ENCODE results near the gene GPR25. TPM values are rescaled to one million over a fixed set of nuclear protein-coding genes. Genes with fewer than 3 reads are reported as not detected.

Gene GPR25
- total RNA-seq, 4 donors from 2014 or later = 0.24 TPM; not detected in 3

DNA sequence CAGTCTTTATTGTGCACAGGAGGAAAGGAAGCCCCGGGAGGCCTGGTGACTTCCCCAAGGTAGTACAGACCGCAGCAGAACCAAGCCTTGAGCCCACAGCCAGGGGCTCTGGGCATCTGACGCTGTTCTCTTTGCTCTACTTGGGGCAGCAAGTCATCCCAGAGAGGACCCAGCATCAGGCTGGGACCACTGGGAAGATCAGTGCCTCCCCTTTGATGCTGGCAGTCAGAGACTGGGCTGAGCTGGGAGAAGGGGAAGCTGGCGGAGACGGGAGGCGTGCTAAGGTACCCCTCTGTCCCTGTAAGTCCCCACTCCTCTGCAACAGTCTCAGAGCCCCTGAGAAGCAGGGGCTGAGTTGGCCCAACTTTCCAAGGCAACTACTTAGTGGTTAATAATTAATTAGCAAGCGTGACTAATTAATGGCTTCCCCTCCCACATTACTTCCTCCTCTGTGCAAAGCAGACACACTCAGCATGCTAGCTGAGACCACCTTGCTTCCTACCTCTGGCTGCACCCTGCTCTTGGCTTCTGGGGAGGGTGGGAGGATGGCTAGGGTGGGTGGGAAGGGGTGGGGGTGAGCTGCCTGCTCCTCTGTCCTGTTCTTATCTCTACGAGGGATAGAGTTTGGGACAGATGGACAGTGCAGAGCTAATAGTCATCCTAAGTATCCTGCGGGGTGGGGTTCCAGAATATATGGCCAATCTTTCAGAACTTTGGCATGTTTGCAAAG is 23.2 kb downstream of the GPR25 start:
- in situ Hi-C loops (cut with MboI; ENCODE audit: low sequenced_read_pairs in 4 of 4) = no loop called here
- Histone ChIP-seq H3K9me3 (no peaks in the 10 kb centered on the region), H3K4me3 (no peak overlapping the region), H3K4me1 (peaks cover 0 to 7% of the 10 kb centered on the region in 2 donors), H3K36me3 (no peaks in the 10 kb centered on the region), H3K27ac (no peak overlapping the region), H3K27me3 (peaks cover 10 to 23% (median 18%) of the 10 kb centered on the region in 3 donors)
- DNase-seq (no peak), ATAC-seq (no peak)
- intact Hi-C loops (cut with DNase I; ENCODE audit: low total_unique reads) = no loop called here
- TF ChIP-seq, protein P1, sequence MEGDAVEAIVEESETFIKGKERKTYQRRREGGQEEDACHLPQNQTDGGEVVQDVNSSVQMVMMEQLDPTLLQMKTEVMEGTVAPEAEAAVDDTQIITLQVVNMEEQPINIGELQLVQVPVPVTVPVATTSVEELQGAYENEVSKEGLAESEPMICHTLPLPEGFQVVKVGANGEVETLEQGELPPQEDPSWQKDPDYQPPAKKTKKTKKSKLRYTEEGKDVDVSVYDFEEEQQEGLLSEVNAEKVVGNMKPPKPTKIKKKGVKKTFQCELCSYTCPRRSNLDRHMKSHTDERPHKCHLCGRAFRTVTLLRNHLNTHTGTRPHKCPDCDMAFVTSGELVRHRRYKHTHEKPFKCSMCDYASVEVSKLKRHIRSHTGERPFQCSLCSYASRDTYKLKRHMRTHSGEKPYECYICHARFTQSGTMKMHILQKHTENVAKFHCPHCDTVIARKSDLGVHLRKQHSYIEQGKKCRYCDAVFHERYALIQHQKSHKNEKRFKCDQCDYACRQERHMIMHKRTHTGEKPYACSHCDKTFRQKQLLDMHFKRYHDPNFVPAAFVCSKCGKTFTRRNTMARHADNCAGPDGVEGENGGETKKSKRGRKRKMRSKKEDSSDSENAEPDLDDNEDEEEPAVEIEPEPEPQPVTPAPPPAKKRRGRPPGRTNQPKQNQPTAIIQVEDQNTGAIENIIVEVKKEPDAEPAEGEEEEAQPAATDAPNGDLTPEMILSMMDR (IDR thresholded peaks at IDR 0.05 in 4 of 5, conservative IDR thresholded peaks at IDR 0.05 in 1 of 5) = no peak

DNA sequence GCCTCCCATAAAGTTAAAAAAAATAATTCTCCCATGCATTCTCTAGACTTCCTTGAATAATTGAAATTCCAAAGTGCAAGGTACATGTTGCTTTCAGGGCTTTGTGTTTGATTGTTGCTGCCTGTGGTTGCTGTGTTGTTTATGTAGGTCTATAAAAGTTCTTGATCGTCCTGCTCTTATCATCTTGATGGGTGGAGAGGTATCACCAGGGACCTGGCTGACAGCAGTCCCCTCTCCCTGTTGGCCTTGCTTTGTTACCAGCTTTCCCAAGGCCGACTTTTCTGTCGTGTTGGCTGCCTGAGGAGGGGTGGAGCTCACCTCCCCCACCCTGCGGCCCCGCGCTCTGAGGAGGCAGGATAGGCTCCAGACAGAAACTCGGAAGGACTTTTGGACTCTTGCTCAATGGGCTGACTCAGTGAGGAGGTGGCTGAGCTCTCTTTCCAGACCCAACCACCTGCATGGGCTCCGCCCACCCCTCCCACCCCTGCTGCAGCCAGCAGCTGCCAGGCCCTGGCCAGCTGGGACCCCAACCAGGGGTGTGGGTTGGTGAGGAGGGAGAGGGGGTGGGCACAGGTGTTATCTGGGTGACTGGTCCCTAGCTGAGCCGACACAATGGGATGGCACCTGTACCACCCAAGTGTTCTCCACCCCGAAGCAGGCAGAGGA is 23.9 kb downstream of the GPR25 start:
- Histone ChIP-seq H3K27ac (no peak overlapping the region), H3K9me3 (no peaks in the 10 kb centered on the region), H3K4me1 (peaks cover 0 to under 1% of the 10 kb centered on the region in 2 donors), H3K27me3 (peaks cover 5 to 16% (median 11%) of the 10 kb centered on the region in 3 donors), H3K36me3 (no peaks in the 10 kb centered on the region), H3K4me3 (no peak overlapping the region)
- intact Hi-C loops (cut with DNase I; ENCODE audit: low total_unique reads) = no loop called here
- DNase-seq = no peak
- ATAC-seq = no peak
- in situ Hi-C loops (cut with MboI; ENCODE audit: low sequenced_read_pairs in 4 of 4) = no loop called here
- TF ChIP-seq, protein P1 (IDR thresholded peaks at IDR 0.05 in 4 of 5, conservative IDR thresholded peaks at IDR 0.05 in 1 of 5) = no peak
- TF ChIP-seq POLR2A (IDR thresholded peaks at IDR 0.05) = no peak

DNA sequence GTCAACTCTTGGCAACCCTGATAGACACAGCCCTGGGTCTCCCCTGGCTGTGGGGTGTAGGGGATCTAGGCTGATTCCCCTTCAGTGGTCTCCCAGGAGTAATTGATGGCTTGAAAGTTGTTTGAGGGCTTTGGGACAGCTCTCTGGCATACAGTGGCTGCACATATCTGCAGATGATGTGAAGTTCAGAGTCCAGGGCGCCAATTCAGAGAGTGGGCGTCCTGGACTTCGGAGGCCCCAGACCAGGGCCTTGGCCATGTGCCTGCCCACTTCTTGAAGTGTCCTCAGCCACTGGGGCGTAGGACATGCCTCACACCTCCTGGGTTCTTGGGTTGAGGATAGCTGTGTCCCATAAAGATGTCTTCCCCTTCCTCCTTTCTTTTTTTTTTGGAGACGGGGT is 24.5 kb downstream of the GPR25 start:
- no peaks in the 10 kb centered on the region for H3K4me1 ChIP-seq
- in situ Hi-C loops (cut with MboI; ENCODE audit: low sequenced_read_pairs in 4 of 4) = no loop called here
- H3K27me3 ChIP-seq = peaks cover 0 to 10% (median 5%) of the 10 kb centered on the region in 3 donors
- H3K4me3 ChIP-seq = no peak overlapping the region
- ATAC-seq (no peak), DNase-seq (no peak)
- H3K36me3 ChIP-seq = no peaks in the 10 kb centered on the region
- H3K9me3 ChIP-seq = no peaks in the 10 kb centered on the region
- intact Hi-C loops (cut with DNase I; ENCODE audit: low total_unique reads) = no loop called here
- TF ChIP-seq, protein P1 (IDR thresholded peaks at IDR 0.05 in 4 of 5, conservative IDR thresholded peaks at IDR 0.05 in 1 of 5) = no peak
- no peak for TF ChIP-seq POLR2A (IDR thresholded peaks at IDR 0.05)
- no peak overlapping the region for H3K27ac ChIP-seq

DNA sequence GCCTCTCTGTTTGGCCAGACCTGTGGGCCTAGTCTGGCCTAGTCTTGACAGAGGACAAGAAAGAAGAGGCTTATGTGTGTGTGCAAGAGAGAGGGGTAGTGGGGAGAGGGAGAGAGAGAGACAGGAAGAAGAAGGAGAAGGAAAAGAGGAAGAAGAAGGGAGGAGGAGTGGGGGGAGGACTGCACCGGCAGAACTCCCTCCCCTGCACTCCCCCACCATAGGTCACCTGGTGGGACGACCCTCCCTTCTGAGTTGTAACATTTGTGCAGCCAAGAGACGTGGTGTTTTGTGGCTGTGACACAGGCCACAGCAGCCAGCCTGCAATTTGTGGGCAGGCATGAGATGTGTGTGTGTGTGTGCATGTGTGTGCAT is 26.2 kb downstream of the GPR25 start:
- intact Hi-C loops (cut with DNase I; ENCODE audit: low total_unique reads) = no loop called here
- no peaks in the 10 kb centered on the region for H3K9me3 ChIP-seq
- ATAC-seq (no peak), DNase-seq (no peak)
- no peak overlapping the region for H3K4me3 ChIP-seq
- H3K27ac ChIP-seq = no peak overlapping the region
- H3K27me3 ChIP-seq = no peaks in the 10 kb centered on the region
- in situ Hi-C loops (cut with MboI; ENCODE audit: low sequenced_read_pairs in 4 of 4) = no loop called here
- H3K4me1 ChIP-seq = no peaks in the 10 kb centered on the region
- no peak for TF ChIP-seq POLR2A (IDR thresholded peaks at IDR 0.05)
- no peaks in the 10 kb centered on the region for H3K36me3 ChIP-seq

DNA sequence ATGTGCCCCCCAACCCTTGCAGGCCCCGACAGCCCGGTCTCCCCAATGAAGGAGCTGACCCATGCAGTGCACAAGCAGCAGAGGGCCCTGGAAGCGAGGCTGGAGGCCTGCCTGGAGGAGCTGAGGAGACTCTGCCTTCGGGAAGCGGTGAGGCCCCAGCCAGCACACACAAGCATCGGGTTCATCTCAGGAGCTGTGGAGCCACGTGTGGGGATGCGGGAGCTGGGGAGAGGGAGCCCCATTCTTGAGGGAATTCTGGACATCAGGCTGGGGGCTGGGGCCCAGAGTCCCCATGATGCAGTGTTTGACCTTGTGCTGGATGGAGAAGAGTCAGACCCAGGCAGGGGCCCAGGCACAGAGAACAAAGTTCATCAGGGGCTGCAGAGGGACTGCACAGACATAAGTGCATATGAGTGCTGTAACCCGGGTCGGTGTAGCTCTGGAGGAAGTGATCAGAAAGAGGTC is 26.7 kb downstream of the GPR25 start:
- no peak overlapping the region for H3K27ac ChIP-seq
- in situ Hi-C loops (cut with MboI; ENCODE audit: low sequenced_read_pairs in 4 of 4) = no loop called here
- TF ChIP-seq POLR2A (IDR thresholded peaks at IDR 0.05) = no peak
- TF ChIP-seq, protein P1 (IDR thresholded peaks at IDR 0.05 in 4 of 5, conservative IDR thresholded peaks at IDR 0.05 in 1 of 5) = no peak
- H3K4me1 ChIP-seq = no peaks in the 10 kb centered on the region
- ATAC-seq = no peak
- H3K9me3 ChIP-seq = no peaks in the 10 kb centered on the region
- H3K4me3 ChIP-seq = no peak overlapping the region
- H3K36me3 ChIP-seq = no peaks in the 10 kb centered on the region
- intact Hi-C loops (cut with DNase I; ENCODE audit: low total_unique reads) = no loop called here
- DNase-seq = no peak
- no peaks in the 10 kb centered on the region for H3K27me3 ChIP-seq

Data from gastrocnemius medialis (tissue), 4 donors.